ENCODE measurements around the gene RHOC. TPM values are rescaled to one million over a fixed set of nuclear protein-coding genes. Genes with fewer than 3 reads are reported as not detected.

Gene RHOC
- 300 TPM for total RNA-seq (ENCODE audit: unreplicated experiment)
- long read RNA-seq, transcript RHOC-202 (6 exons, 1,418 nt), result minor isoform, 162 of 497 reads
- long read RNA-seq, transcript RHOC-206 (6 exons, 888 nt), result minor isoform, 5 of 497 reads
- long read RNA-seq, transcript RHOC-203 (6 exons, 1,026 nt), result minor isoform, 6 of 497 reads
- long read RNA-seq, transcript RHOC-208 (5 exons, 1,355 nt), result major isoform, 262 of 497 reads
- long read RNA-seq, partial matches to known transcripts, result 43 of 497 reads
- long read RNA-seq, other reads (novel, unspliced or antisense), result 13 of 497 reads

GRCh38 chr1:112706505-112707220 lies at the start of gene RHOC:
Gene RHOC, minus strand, starts transcription at chr1:112707127. Its CDS starts 3,328 bp downstream, at chr1:112703799.
- peaks cover 29% of the 10 kb centered on the region for H3K27me3 Mint-ChIP-seq (ENCODE audit: unreplicated experiment)
- H3K4me1 Mint-ChIP-seq (ENCODE audit: unreplicated experiment), result peaks cover 56% of the 10 kb centered on the region

DNA sequence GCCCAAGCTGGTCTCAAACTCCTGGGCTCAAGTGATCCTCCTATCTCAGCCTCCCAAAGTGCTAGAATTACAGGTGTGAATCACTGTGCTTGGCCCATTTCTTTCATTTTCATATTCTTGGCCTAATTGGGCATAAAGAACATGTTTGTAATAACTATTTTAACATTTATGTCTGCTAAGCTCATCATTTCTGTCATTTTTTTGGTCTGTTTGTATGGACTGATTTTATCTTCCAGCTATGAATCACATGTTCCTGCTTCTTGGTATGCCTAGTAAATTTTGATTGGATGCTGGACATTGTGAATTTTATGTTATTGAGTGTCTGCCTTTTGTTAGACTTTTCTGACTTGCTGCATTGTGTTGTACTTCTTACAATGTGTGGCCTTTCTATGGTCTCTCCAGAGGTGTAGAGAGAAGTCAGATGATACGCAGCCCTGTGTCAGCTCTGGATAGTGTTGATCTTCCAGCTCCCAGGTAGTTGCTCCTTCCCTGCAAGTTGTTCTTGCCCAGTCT lies 47.2 kb upstream of the RHOC start:
- no peak for DNase-seq (ENCODE audit: low spot score)

More at GRCh38 chr1:112706505-112707220, at the start of gene RHOC:
- Mint-ChIP-seq H3K36me3 (ENCODE audit: low read depth, unreplicated experiment) (peaks cover 35% of the 10 kb centered on the region), H3K4me3 (ENCODE audit: unreplicated experiment) (peak within 1 kb of the TSS; percentile 100), H3K27ac (ENCODE audit: unreplicated experiment) (peak within 1 kb of the TSS; percentile 91), H3K9me3 (ENCODE audit: unreplicated experiment) (no peaks in the 10 kb centered on the region)
- TF ChIP-seq CTCF (IDR thresholded peaks at IDR 0.05; ENCODE audit: unreplicated experiment), result no peak
- peak; percentile 73 for DNase-seq (ENCODE audit: low spot score)

DNA sequence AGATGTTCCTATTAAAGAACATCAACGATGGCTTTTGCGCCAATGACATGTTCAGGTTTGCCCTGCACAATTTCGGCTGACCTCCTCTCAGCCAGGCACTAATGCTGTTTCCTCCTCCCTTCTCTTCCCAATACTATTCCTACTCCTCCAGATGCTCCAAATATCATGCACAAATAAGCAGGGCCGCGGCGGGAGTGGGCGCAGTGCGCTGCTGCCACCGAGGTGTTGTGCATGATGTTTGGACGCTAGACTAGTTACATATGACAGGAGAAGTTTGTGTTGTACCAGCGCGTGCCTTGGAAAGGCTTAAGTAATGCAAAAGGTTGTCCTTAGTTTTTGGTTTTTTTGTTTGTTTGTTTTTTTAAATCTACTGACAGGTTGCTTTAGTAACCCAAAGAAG lies 41.5 kb upstream of the RHOC start:
- H3K27ac Mint-ChIP-seq (ENCODE audit: unreplicated experiment), result no peak overlapping the region
- H3K9me3 Mint-ChIP-seq (ENCODE audit: unreplicated experiment), result no peaks in the 10 kb centered on the region
- H3K4me3 Mint-ChIP-seq (ENCODE audit: unreplicated experiment), result no peak overlapping the region
- no peaks in the 10 kb centered on the region for H3K36me3 Mint-ChIP-seq (ENCODE audit: low read depth, unreplicated experiment)
- H3K27me3 Mint-ChIP-seq (ENCODE audit: unreplicated experiment), result peaks cover 2% of the 10 kb centered on the region
- no peak for DNase-seq (ENCODE audit: low spot score)
- TF ChIP-seq CTCF (IDR thresholded peaks at IDR 0.05; ENCODE audit: unreplicated experiment), result no peak
- H3K4me1 Mint-ChIP-seq (ENCODE audit: unreplicated experiment), result no peaks in the 10 kb centered on the region

More for the DNA sequence above, 47.2 kb upstream of the RHOC start:
- Mint-ChIP-seq H3K4me1 (ENCODE audit: unreplicated experiment) (peaks cover 8% of the 10 kb centered on the region), H3K36me3 (ENCODE audit: low read depth, unreplicated experiment) (no peaks in the 10 kb centered on the region), H3K27me3 (ENCODE audit: unreplicated experiment) (peaks cover 6% of the 10 kb centered on the region), H3K4me3 (ENCODE audit: unreplicated experiment) (no peak overlapping the region), H3K9me3 (ENCODE audit: unreplicated experiment) (no peaks in the 10 kb centered on the region), H3K27ac (ENCODE audit: unreplicated experiment) (no peak overlapping the region)
- no peak for TF ChIP-seq CTCF (IDR thresholded peaks at IDR 0.05; ENCODE audit: unreplicated experiment)

DNA sequence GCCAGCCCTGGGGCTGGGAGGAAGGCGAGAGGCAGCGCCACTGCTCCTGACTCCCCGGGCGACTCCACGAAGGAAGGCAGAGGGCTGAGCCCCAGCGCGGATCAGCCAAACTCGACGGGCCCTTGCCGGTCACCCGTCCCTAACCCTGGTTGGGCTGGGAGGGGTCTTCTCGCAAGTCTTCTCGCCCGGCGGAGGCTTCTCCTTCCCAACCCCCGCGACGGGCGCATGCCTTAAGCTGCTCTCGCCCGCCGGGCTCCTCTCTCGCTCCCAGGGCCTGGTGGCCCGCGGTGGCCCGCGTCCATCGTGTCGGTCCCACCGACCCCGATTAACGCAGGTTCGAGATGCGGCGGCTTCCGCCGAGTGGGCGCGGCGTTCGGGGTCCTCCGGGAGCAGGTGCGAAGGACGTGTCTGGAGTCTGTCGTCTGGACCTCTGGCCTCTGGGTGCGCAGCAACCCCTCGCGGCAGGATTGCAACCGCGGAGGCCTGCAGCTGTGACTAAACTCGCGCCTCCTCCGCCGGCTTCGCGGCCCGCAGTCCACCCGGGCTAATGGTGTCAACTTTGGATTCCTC lies 37.2 kb upstream of the RHOC start:
- peak; percentile 46 for DNase-seq (ENCODE audit: low spot score)
- no peak for TF ChIP-seq CTCF (IDR thresholded peaks at IDR 0.05; ENCODE audit: unreplicated experiment)
- H3K4me1 Mint-ChIP-seq (ENCODE audit: unreplicated experiment), result no peaks in the 10 kb centered on the region
- no peak overlapping the region for H3K4me3 Mint-ChIP-seq (ENCODE audit: unreplicated experiment)
- no peaks in the 10 kb centered on the region for H3K9me3 Mint-ChIP-seq (ENCODE audit: unreplicated experiment)
- peaks cover 11% of the 10 kb centered on the region for H3K27me3 Mint-ChIP-seq (ENCODE audit: unreplicated experiment)
- H3K36me3 Mint-ChIP-seq (ENCODE audit: low read depth, unreplicated experiment), result no peaks in the 10 kb centered on the region
- H3K27ac Mint-ChIP-seq (ENCODE audit: unreplicated experiment), result no peak overlapping the region

Measured in endothelial cell (in vitro differentiated cells).